Peyer's patch (tissue), 4 donors: ENCODE measurements around the gene KLRK1. TPM values are rescaled to one million over a fixed set of nuclear protein-coding genes. Genes with fewer than 3 reads are reported as not detected.
A peak's percentile ranks its signal among the peaks of the same experiment; 100 is the strongest.
"Not testable (repeated sequence)": the region's sequence is repeated elsewhere in the genome, so short reads cannot be mapped to it uniquely, and the experiment has no call there.

Experiments used
- DNase-seq, 3 donors: peaks; one replicate each; pipeline ENCODE4 v3.0.0-alpha.2; 2017 to 2019
- H3K27ac ChIP-seq, 4 donors: fragments of 200-600 bp; sonication (generic); one replicate each; pipeline ENCODE4 v1.5.1; 2016 to 2019
- H3K27me3 ChIP-seq, 2 donors: fragments of 200-600 bp; sonication (generic); one replicate each; pipeline ENCODE4 v1.5.1; 2019
- H3K36me3 ChIP-seq, 3 donors: fragments of 200-600 bp; sonication (generic); one replicate each; pipeline ENCODE4 v1.5.1; 2016 to 2019
- H3K4me1 ChIP-seq, 4 donors: fragments of 200-600 bp; sonication (generic); one replicate each; pipeline ENCODE4 v1.5.1; 2016 to 2019
- H3K4me3 ChIP-seq, 4 donors: fragments of 200-600 bp; sonication (generic); 1 replicate in 3 of 4; 2 replicates in 1 of 4; pipeline ENCODE4 v1.5.1; 2016 to 2019; ENCODE audit warnings: mild to moderate bottlenecking in 1 of 4
- H3K9me3 ChIP-seq, 4 donors: fragments of 200-600 bp; sonication (generic); one replicate each; pipeline ENCODE4 v1.5.1; 2016 to 2019; ENCODE audit warnings: mild to moderate bottlenecking in 1 of 4
- POLR2A ChIP-seq, 2 donors: fragments of 450-650 bp; IDR thresholded peaks; one replicate each; pipeline ENCODE4 v1.5.1; 2017; ENCODE audit warnings: antibody characterized with exemption in 2 of 2, mild to moderate bottlenecking in 2 of 2, moderate library complexity in 2 of 2
- total RNA-seq, 4 donors: library from RNA; depleted of rRNA; stranded (reverse); fragments of >200 nt; gene quantifications; one replicate each; pipeline ENCODE4 v1.1.0, GENCODE V29; 2016
- TF ChIP-seq, protein P1 (sequence below), 6 experiments: fragments of 450-650 bp in 4 of 6; fragments of 200-600 bp in 2 of 6; sonication (generic) in 1 of 6; IDR thresholded peaks; one replicate each; pipeline ENCODE4 v1.5.1; 2017 to 2019; ENCODE audit warnings: antibody characterized with exemption in 6 of 6, mild to moderate bottlenecking in 3 of 6, moderate library complexity in 1 of 6

The KLRK1 gene
- total RNA-seq, result 10 to 100 TPM in 1 of 4 donors, 1 to 10 TPM in 3; 3.3 to 17.9 (median 6.6) TPM

- no peak for DNase-seq
- Histone ChIP-seq H3K4me3 (peak within 1 kb of the TSS in 1 of 4 donors; percentile 4), H3K36me3 (no peaks in the 10 kb centered on the region), H3K27ac (peak within 1 kb of the TSS in 2 of 4 donors; percentile 4 to 7), H3K9me3 (no peaks in the 10 kb centered on the region), H3K27me3 (no peaks in the 10 kb centered on the region), H3K4me1 (no peaks in the 10 kb centered on the region)
- TF ChIP-seq POLR2A (IDR thresholded peaks at IDR 0.05), result no peak
- TF ChIP-seq, protein P1, sequence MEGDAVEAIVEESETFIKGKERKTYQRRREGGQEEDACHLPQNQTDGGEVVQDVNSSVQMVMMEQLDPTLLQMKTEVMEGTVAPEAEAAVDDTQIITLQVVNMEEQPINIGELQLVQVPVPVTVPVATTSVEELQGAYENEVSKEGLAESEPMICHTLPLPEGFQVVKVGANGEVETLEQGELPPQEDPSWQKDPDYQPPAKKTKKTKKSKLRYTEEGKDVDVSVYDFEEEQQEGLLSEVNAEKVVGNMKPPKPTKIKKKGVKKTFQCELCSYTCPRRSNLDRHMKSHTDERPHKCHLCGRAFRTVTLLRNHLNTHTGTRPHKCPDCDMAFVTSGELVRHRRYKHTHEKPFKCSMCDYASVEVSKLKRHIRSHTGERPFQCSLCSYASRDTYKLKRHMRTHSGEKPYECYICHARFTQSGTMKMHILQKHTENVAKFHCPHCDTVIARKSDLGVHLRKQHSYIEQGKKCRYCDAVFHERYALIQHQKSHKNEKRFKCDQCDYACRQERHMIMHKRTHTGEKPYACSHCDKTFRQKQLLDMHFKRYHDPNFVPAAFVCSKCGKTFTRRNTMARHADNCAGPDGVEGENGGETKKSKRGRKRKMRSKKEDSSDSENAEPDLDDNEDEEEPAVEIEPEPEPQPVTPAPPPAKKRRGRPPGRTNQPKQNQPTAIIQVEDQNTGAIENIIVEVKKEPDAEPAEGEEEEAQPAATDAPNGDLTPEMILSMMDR (IDR thresholded peaks at IDR 0.05), result no peak
These were observed at the start of gene KLRK1 for GRCh38 chr12:10389904-10390303. KLRK1 (minus strand) TSS chr12:10390041; CDS start chr12:10388810, 1,231 bp downstream.

- not testable (repeated sequence) for H3K27ac ChIP-seq, H3K27me3 ChIP-seq, H3K9me3 ChIP-seq, DNase-seq, H3K4me1 ChIP-seq, H3K4me3 ChIP-seq, H3K36me3 ChIP-seq
These were observed 47.8 kb upstream of the KLRK1 start for GRCh38 chr12:10437601-10438000.

- not testable (repeated sequence) for H3K4me1 ChIP-seq, H3K9me3 ChIP-seq, H3K27ac ChIP-seq, DNase-seq, H3K36me3 ChIP-seq, H3K27me3 ChIP-seq, H3K4me3 ChIP-seq
These were observed 46.0 kb upstream of the KLRK1 start, which contains the start of gene KLRC2 for GRCh38 chr12:10435816-10436215. KLRC2 (minus strand) TSS chr12:10436010; CDS start chr12:10435986, 24 bp downstream.

- not testable (repeated sequence) for H3K4me1 ChIP-seq, DNase-seq, H3K9me3 ChIP-seq, H3K36me3 ChIP-seq, H3K27me3 ChIP-seq, H3K27ac ChIP-seq, H3K4me3 ChIP-seq
These were observed 40.8 kb upstream of the KLRK1 start for GRCh38 chr12:10430623-10431022.

GRCh38 chr12:10425938-10426337, 36.1 kb upstream of the KLRK1 start:
- not testable (repeated sequence) for H3K27me3 ChIP-seq, H3K36me3 ChIP-seq, H3K4me3 ChIP-seq, H3K9me3 ChIP-seq, DNase-seq, H3K4me1 ChIP-seq, H3K27ac ChIP-seq

- not testable (repeated sequence) for H3K4me3 ChIP-seq, H3K4me1 ChIP-seq, H3K9me3 ChIP-seq, DNase-seq, H3K27me3 ChIP-seq, H3K27ac ChIP-seq, H3K36me3 ChIP-seq
These were observed 34.5 kb upstream of the KLRK1 start for GRCh38 chr12:10424260-10424899.

GRCh38 chr12:10422159-10422558, 32.3 kb upstream of the KLRK1 start:
- not testable (repeated sequence) for H3K27ac ChIP-seq

DNA sequence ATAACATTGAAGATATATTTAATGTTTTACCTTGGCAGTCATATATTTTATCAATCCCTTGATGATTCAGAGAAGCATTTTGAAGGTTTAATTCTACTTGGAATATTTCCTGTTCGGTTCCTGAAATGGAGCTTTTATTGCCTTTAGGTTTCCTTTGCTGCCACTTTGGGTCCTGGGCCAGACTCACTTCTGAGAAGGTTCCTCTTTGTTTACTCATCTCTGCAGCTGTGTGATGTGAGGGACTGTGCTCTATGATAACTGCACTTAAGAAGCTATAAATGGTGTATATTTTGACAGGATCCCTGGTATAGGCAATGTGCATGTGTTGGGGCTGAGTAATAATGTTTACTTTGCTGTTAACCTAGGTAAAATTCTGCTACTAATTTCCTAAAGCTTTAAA, 30.5 kb upstream of the KLRK1 start, which contains the start of gene KLRC3:
Gene KLRC3 (minus strand): TSS at position 262 of the 400 bp plus-strand sequence. CDS start 45 bp downstream, at position 217.
- H3K9me3 ChIP-seq, DNase-seq, H3K27ac ChIP-seq, H3K4me3 ChIP-seq, H3K36me3 ChIP-seq, H3K4me1 ChIP-seq, H3K27me3 ChIP-seq: not testable (repeated sequence)

More at GRCh38 chr12:10422159-10422558, 32.3 kb upstream of the KLRK1 start:
- not testable (repeated sequence) for DNase-seq, H3K27me3 ChIP-seq, H3K36me3 ChIP-seq, H3K4me3 ChIP-seq, H3K4me1 ChIP-seq, H3K9me3 ChIP-seq

DNA sequence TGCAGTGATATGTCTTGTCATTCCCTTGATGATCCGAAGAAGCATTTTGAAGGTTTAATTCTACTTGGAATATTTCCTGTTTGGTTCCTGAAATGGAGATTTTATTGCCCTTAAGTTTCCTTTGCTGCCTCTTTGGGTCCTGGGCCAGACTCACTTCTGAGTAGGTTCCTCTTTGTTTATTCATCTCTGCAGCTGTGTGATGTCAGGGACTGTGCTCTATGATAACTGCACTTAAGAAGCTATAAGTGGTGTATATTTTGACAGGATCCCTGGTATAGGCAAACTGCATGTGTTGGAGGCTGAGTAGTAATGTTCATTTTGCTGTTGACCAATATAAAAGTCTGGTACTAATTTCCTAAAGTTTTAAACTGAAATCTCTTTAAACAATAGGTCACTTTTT, 19.6 kb upstream of the KLRK1 start, which contains the start of gene KLRC4:
Gene KLRC4 (minus strand): TSS at position 366 of the 400 bp plus-strand sequence. CDS start 182 bp downstream, at position 184.
- Histone ChIP-seq H3K27me3 (no peaks in the 10 kb centered on the region), H3K4me1 (no peaks in the 10 kb centered on the region), H3K36me3 (no peaks in the 10 kb centered on the region), H3K9me3 (peaks cover 0 to 4% (median 0%) of the 10 kb centered on the region in 4 donors), H3K4me3 (no peak within 1 kb of the TSS), H3K27ac (no peak within 1 kb of the TSS)
- TF ChIP-seq, protein P1 (IDR thresholded peaks at IDR 0.05), result no peak
- no peak for TF ChIP-seq POLR2A (IDR thresholded peaks at IDR 0.05)
- DNase-seq, result no peak
